Measurements from ENCODE around the gene APBA1. TPM values are rescaled to one million over a fixed set of nuclear protein-coding genes. Genes with fewer than 3 reads are reported as not detected.

APBA1 gene
- total and polyA plus RNA-seq, 9 of the 15 experiments (the other 6 are each of a cell fraction or from before 2014, with no cell fraction given) = 0.01 to 0.02 TPM; not detected in 7

GRCh38 chr9:69548681-69549080 lies 123.5 kb downstream of the APBA1 start:
- TF ChIP-seq PTRF (tag; IDR thresholded peaks at IDR 0.05) (no peak), PHF21A (IDR thresholded peaks at IDR 0.05; ENCODE audit: borderline replicate concordance, low read depth) (no peak)
- Histone ChIP-seq H2AFZ (ENCODE audit: low read depth, low read length) (no peak overlapping the region), H3K27me3 (ENCODE audit: control insufficient read depth in 2 of 2, insufficient read depth in 2 of 2, low read length in 2 of 2) (peaks cover 0 to 8% of the 10 kb centered on the region in 2 experiments; a peak in 1 of 5 replicates), H3K4me2 (ENCODE audit: insufficient read depth, low read length) (no peak overlapping the region), H3K36me3 (ENCODE audit: control insufficient read depth, insufficient read depth, low read length) (no peaks in the 10 kb centered on the region), H3K9me1 (ENCODE audit: control insufficient read depth, insufficient read depth, low read length) (no peaks in the 10 kb centered on the region), H3K4me1 (replicated peaks in 1 of 2; ENCODE audit: control insufficient read depth in 2 of 2, insufficient read depth in 2 of 2, low read length in 2 of 2) (no peaks in the 10 kb centered on the region), H3K9ac (ENCODE audit: insufficient read depth in 1 of 2, low read depth in 2 of 2, low read length in 2 of 2) (no peak overlapping the region), H3K4me3 (no peak overlapping the region), H3K79me2 (ENCODE audit: control insufficient read depth, insufficient read depth, low read length) (no peaks in the 10 kb centered on the region), H3K9me3 (replicated peaks; ENCODE audit: control insufficient read depth, insufficient read depth, low read depth, low read length) (no peaks in the 10 kb centered on the region), H3K27ac (ENCODE audit: extremely low read depth, low read depth, low read length) (no peak overlapping the region), H4K20me1 (replicated peaks; ENCODE audit: control insufficient read depth, insufficient read depth, low read length) (no peaks in the 10 kb centered on the region)
- ChIA-PET POLR2A (interaction anchor here (0.7 kb wide), 1 partner anchor 1059 kb away, joined by 3 read pairs; no protein-coding TSS in a partner anchor), CTCF (ENCODE audit: low intra/inter-chr PET ratio) (interaction anchor here (0.5 kb wide), 1 partner anchor 513 kb away, joined by 3 read pairs; no protein-coding TSS in a partner anchor)
- no TSS peak for BruUV-seq (replicated peaks)
- no peak for FAIRE-seq
- DNase-seq (ENCODE audit: extremely low read depth in 1 of 4, low spot score in 3 of 4) = no peak
- ATAC-seq = no peak
- in situ Hi-C loops (cut with MboI) (loop anchor here (25.0 kb wide), 1 partner anchor 486 kb away; no protein-coding TSS in a partner anchor), intact Hi-C loops (cut with micrococcal nuclease) (loop anchor here (2.0 to 5.0 kb wide), 2 partner anchors 126 to 329 kb away; no protein-coding TSS in a partner anchor)
- WGBS (ENCODE audit: insufficient coverage, low coverage, missing lambda C conversion rate) = 5% methylated on average over 3 of the region's 3 CpGs

- no peak overlapping the region for H2AFZ ChIP-seq (ENCODE audit: low read depth, low read length)
- FAIRE-seq = no peak
- ChIA-PET CTCF (ENCODE audit: low intra/inter-chr PET ratio) (no interaction called here), POLR2A (no interaction called here)
- DNase-seq (ENCODE audit: extremely low read depth in 1 of 4, low spot score in 3 of 4) = peak in 1 of 4 experiments; percentile 1
- H3K27ac ChIP-seq (ENCODE audit: extremely low read depth, low read depth, low read length) = no peak overlapping the region
- BruUV-seq (replicated peaks) = no TSS peak
- H3K79me2 ChIP-seq (ENCODE audit: control insufficient read depth, insufficient read depth, low read length) = no peaks in the 10 kb centered on the region
- no peaks in the 10 kb centered on the region for H3K36me3 ChIP-seq (ENCODE audit: control insufficient read depth, insufficient read depth, low read length)
- no peaks in the 10 kb centered on the region for H3K9me3 ChIP-seq (replicated peaks; ENCODE audit: control insufficient read depth, insufficient read depth, low read depth, low read length)
- H3K9ac ChIP-seq (ENCODE audit: insufficient read depth in 1 of 2, low read depth in 2 of 2, low read length in 2 of 2) = no peak overlapping the region
- no peaks in the 10 kb centered on the region for H3K4me1 ChIP-seq (replicated peaks in 1 of 2; ENCODE audit: control insufficient read depth in 2 of 2, insufficient read depth in 2 of 2, low read length in 2 of 2)
- in situ Hi-C loops (cut with MboI) (loop anchor here (25.0 kb wide), 1 partner anchor 484 kb away; no protein-coding TSS in a partner anchor), intact Hi-C loops (cut with micrococcal nuclease) (loop anchor here (5.0 kb wide), 1 partner anchor 331 kb away; no protein-coding TSS in a partner anchor)
- WGBS (ENCODE audit: insufficient coverage, low coverage, missing lambda C conversion rate) = 0% methylated on average over 2 of the region's 4 CpGs
- no peaks in the 10 kb centered on the region for H3K9me1 ChIP-seq (ENCODE audit: control insufficient read depth, insufficient read depth, low read length)
- H4K20me1 ChIP-seq (replicated peaks; ENCODE audit: control insufficient read depth, insufficient read depth, low read length) = no peaks in the 10 kb centered on the region
- no peak overlapping the region for H3K4me3 ChIP-seq
- ATAC-seq = no peak
- H3K27me3 ChIP-seq (ENCODE audit: control insufficient read depth in 2 of 2, insufficient read depth in 2 of 2, low read length in 2 of 2) = peaks cover 0 to 8% of the 10 kb centered on the region in 2 experiments; a peak in 1 of 5 replicates
- H3K4me2 ChIP-seq (ENCODE audit: insufficient read depth, low read length) = no peak overlapping the region
- TF ChIP-seq NCOA1 (IDR thresholded peaks at IDR 0.05; ENCODE audit: low read depth) = no peak
- TF ChIP-seq KLF13 (tag; IDR thresholded peaks at IDR 0.05; ENCODE audit: borderline replicate concordance, low read depth) = no peak
- TF ChIP-seq ATF3 (IDR thresholded peaks at IDR 0.05) = no peak
- no peak for TF ChIP-seq ATF3 (CRISPR knock-in tag; conservative IDR thresholded peaks at IDR 0.05)
- TF ChIP-seq CTCF (IDR thresholded peaks at IDR 0.05 in 2 of 3, conservative IDR thresholded peaks at IDR 0.05 in 1 of 3; ENCODE audit: insufficient read depth in 2 of 3, low read depth in 1 of 3, low read length in 3 of 3) = peak in 2 of 3 experiments; percentile 11 to 40; a peak in 2 of 6 replicates
- TF ChIP-seq RAD21 (CRISPR knock-in tag; conservative IDR thresholded peaks at IDR 0.05 in 1 of 2, IDR thresholded peaks at IDR 0.05 in 1 of 2) = peak in 1 of 2 experiments; percentile 24; a peak in 1 of 4 replicates
- no peak for TF ChIP-seq IRF9 (tag; IDR thresholded peaks at IDR 0.05)
- no peak for TF ChIP-seq ELF1 (tag; IDR thresholded peaks at IDR 0.05)
- no peak for TF ChIP-seq RBM14 (IDR thresholded peaks at IDR 0.05; ENCODE audit: borderline replicate concordance, insufficient read depth, low read depth, low read length)
Observed at GRCh38 chr9:69546265-69546664, 125.9 kb downstream of the APBA1 start.
